Globus pallidus (tissue), 1 donor: ENCODE data around the gene ERAP2.
"Not testable (repeated sequence)": the region's sequence is repeated elsewhere in the genome, so short reads cannot be mapped to it uniquely, and the experiment has no call there.

Source experiments
- DNase-seq: peaks from one replicate; pipeline ENCODE4 v3.0.0-alpha.2; 2015; ENCODE audit warnings: low spot score

The ERAP2 gene

GRCh38 chr5:96863114-96863513 lies 13.2 kb upstream of the ERAP2 start:
- no peak for DNase-seq

- DNase-seq = no peak
These were observed 12.2 kb upstream of the ERAP2 start for GRCh38 chr5:96863949-96864584.

GRCh38 chr5:96864922-96865530 lies 11.3 kb upstream of the ERAP2 start:
- no peak for DNase-seq

GRCh38 chr5:96868603-96869371 lies 7.5 kb upstream of the ERAP2 start:
- DNase-seq = peak; percentile 75

- DNase-seq = no peak
These were observed 7.0 kb upstream of the ERAP2 start for GRCh38 chr5:96869372-96869641.

GRCh38 chr5:96870094-96871026 lies 5.9 kb upstream of the ERAP2 start:
- no peak for DNase-seq

GRCh38 chr5:96871027-96871399 lies 5.3 kb upstream of the ERAP2 start:
- DNase-seq = no peak

- DNase-seq = no peak
These were observed 4.6 kb upstream of the ERAP2 start for GRCh38 chr5:96871686-96872085.

- DNase-seq = no peak
These were observed 2.9 kb upstream of the ERAP2 start for GRCh38 chr5:96873449-96873848.

GRCh38 chr5:96874631-96875030 lies 1.7 kb upstream of the ERAP2 start:
- DNase-seq = no peak

- DNase-seq = no peak
These were observed 459 bp upstream of the ERAP2 start for GRCh38 chr5:96875791-96876291.

- not testable (repeated sequence) for DNase-seq
These were observed 723 bp downstream of the ERAP2 start for GRCh38 chr5:96876977-96877469.

- no peak for DNase-seq
These were observed 3.4 kb downstream of the ERAP2 start for GRCh38 chr5:96879665-96880064.

- DNase-seq = no peak
These were observed 4.3 kb downstream of the ERAP2 start for GRCh38 chr5:96880444-96881164.

GRCh38 chr5:96881511-96882115 lies 5.3 kb downstream of the ERAP2 start:
- no peak for DNase-seq

- no peak for DNase-seq
These were observed 7.6 kb downstream of the ERAP2 start for GRCh38 chr5:96883871-96884270.

GRCh38 chr5:96884995-96885394 lies 8.7 kb downstream of the ERAP2 start:
- no peak for DNase-seq

GRCh38 chr5:96885518-96886338 lies 9.4 kb downstream of the ERAP2 start:
- peak; percentile 19 for DNase-seq

GRCh38 chr5:96893342-96893741 lies 17.0 kb downstream of the ERAP2 start:
- no peak for DNase-seq

GRCh38 chr5:96896276-96896675 lies 20.0 kb downstream of the ERAP2 start:
- no peak for DNase-seq
